Measurements from ENCODE around the gene NUDT8. TPM values are rescaled to one million over a fixed set of nuclear protein-coding genes. Genes with fewer than 3 reads are reported as not detected.
A peak's percentile ranks its signal among the peaks of the same experiment; 100 is the strongest.
"Not testable (repeated sequence)": the region's sequence is repeated elsewhere in the genome, so short reads cannot be mapped to it uniquely, and the experiment has no call there.

The NUDT8 gene
- total RNA-seq, 6 experiments from 2014 or later = 2.0 to 3.0 (median 2.6) TPM

DNA sequence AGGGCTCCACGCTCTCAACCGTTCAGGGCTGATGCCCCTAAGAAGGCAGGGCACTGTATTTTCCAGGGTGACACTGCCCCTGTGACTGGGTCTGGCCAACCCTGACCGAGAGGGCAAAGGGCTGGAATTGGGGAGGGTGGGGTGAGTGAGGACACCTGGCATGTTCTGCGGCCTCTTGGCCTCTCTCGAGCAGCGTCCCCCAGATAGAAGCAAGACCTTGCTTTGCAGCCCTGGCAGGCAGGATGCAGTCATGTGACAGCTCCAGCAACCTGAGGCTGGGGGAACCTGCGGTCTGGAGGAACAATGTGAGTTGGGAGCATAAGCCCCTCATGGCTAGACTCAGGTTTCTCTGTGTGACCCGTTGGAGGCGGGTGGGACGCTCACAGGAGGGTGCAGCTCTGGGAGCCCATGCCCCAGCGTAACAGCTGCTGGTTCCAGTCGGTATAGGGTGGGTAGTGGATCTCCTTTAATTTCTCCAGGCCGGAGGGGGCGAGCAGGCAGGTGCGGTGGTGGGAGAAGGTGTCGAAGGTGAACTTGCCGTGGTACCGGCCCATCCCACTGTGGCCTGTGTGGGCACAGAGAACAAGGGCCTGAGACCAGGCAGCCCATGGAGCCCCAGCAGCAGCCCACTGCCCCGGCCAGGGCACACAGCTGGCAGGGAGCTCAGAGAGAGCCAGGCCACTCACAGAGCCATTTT, 33.2 kb upstream of the NUDT8 start:
- no peak overlapping the region for H3K4me3 Mint-ChIP-seq
- no peak for DNase-seq

DNA sequence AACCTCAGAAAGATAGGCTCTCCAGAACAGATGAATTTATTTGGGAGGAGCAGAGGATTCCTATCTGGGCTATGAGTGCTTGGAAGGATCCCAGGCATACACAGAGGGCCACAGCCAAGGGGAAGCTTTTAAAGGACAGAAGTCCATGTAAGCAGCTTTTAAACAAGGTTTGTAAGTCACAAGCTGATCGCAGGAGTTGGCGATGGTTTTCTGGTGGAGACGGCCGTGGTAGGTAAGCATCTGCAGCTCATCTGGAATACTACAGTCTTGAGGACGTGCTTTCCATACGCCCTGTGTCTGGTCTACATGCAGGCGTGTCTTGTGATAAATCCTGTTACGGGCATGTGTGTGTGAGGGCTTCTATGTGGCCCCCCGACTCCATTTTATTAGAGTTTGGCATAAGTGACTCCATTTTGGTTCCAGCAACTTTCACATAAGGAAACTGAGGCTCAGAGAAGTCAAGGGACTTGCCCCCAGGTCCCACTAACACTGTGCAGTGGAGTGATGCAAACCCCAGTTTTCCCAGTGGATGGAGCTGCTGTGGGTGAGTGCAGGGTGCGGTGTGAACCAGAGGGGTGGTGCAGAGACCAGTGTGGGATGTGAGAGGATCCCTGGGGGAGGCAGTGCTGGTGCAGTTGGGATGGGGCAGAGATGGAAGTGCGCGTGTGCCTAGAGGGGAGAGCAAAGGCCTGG, 32.6 kb upstream of the NUDT8 start:
- TF ChIP-seq, protein P1, sequence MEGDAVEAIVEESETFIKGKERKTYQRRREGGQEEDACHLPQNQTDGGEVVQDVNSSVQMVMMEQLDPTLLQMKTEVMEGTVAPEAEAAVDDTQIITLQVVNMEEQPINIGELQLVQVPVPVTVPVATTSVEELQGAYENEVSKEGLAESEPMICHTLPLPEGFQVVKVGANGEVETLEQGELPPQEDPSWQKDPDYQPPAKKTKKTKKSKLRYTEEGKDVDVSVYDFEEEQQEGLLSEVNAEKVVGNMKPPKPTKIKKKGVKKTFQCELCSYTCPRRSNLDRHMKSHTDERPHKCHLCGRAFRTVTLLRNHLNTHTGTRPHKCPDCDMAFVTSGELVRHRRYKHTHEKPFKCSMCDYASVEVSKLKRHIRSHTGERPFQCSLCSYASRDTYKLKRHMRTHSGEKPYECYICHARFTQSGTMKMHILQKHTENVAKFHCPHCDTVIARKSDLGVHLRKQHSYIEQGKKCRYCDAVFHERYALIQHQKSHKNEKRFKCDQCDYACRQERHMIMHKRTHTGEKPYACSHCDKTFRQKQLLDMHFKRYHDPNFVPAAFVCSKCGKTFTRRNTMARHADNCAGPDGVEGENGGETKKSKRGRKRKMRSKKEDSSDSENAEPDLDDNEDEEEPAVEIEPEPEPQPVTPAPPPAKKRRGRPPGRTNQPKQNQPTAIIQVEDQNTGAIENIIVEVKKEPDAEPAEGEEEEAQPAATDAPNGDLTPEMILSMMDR (IDR thresholded peaks at IDR 0.05) = no peak
- Mint-ChIP-seq H3K9me3 (no peaks in the 10 kb centered on the region), H3K27ac (no peak overlapping the region), H3K36me3 (ENCODE audit: low read depth) (no peaks in the 10 kb centered on the region), H3K27me3 (ENCODE audit: insufficient read depth) (peaks cover 22% of the 10 kb centered on the region), H3K4me1 (ENCODE audit: low read depth) (no peaks in the 10 kb centered on the region), H3K4me3 (no peak overlapping the region)
- DNase-seq = no peak

More for the DNA sequence above, 33.2 kb upstream of the NUDT8 start:
- Mint-ChIP-seq H3K27me3 (ENCODE audit: insufficient read depth) (peaks cover 22% of the 10 kb centered on the region), H3K4me1 (ENCODE audit: low read depth) (no peaks in the 10 kb centered on the region), H3K27ac (no peak overlapping the region), H3K36me3 (ENCODE audit: low read depth) (no peaks in the 10 kb centered on the region), H3K9me3 (no peaks in the 10 kb centered on the region)
- TF ChIP-seq, protein P1 (IDR thresholded peaks at IDR 0.05) = no peak

DNA sequence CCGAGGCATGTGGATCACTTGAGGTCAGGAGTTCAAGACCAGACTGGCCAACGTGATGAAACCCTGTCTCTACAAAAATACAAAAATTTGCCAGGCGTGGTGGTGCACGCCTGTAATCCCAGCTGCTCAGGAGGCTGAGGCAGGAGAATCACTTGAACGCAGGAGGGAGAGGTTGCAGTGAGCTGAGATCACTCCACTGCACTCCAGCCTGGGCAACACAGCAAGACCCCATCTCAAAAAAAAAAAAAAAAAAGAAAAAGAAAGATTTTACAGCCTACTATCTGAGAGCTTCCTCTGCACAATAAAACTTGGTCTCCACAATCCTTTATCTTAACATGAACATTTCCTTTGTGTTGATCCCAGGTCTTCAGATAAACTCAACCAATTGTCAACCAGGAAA, 31.0 kb upstream of the NUDT8 start:
- H3K4me3 Mint-ChIP-seq; H3K4me1 Mint-ChIP-seq (ENCODE audit: low read depth); H3K27ac Mint-ChIP-seq; DNase-seq; H3K36me3 Mint-ChIP-seq (ENCODE audit: low read depth): not testable (repeated sequence)
- Mint-ChIP-seq H3K9me3 (peaks cover 10% of the 10 kb centered on the region), H3K27me3 (ENCODE audit: insufficient read depth) (peaks cover 22% of the 10 kb centered on the region)

DNA sequence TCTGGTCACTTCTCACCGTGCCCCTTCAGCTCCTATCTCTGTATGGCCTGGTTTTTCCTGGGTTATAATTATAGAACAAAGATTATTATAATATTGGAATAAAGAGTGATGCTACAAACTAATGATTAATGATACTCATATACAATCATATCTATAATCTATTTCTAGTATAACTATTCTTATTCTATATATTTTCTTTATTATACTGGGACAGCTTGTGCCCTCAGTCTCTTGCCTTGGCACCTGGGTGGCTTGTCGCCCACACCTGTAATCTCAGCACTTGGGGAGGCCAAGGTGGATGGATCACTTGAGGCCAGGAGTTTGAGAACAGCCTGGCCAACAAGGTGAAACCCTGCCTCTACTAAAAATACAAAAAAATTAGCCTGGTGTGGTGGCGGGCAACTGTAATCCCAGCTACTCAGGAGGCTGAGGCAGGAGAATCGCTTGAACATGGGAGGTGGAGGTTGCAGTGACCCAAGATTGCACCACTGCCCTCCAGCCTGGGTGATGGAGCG, 30.0 kb upstream of the NUDT8 start:
- not testable (repeated sequence) for H3K4me1 Mint-ChIP-seq (ENCODE audit: low read depth)

DNA sequence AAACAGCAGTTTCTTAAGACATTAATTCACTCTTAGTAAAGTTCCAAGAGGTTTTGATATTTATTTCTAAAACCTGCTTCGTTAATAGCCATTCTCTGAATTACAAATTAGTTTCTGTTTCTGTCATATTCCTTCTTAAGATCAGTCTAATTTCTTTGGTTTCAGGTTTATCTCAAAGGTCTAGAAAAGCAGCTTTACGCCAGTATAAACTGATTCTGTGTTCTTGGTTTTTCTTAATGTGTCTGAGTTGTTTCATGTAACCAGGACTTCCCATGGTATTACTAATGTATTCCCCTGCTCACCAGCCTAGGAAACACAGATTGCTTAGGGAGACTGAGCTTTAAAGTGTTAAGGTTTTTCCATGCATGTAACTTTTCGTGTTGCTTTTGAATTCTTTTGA, 27.6 kb upstream of the NUDT8 start:
- Mint-ChIP-seq H3K4me1 (ENCODE audit: low read depth) (no peaks in the 10 kb centered on the region; the same call in 1 of the 2 replicates), H3K9me3 (peaks cover 13% of the 10 kb centered on the region), H3K4me3 (no peak overlapping the region)

More for the DNA sequence above, 30.0 kb upstream of the NUDT8 start:
- Mint-ChIP-seq H3K27me3 (ENCODE audit: insufficient read depth) (peaks cover 22% of the 10 kb centered on the region), H3K9me3 (peaks cover 13% of the 10 kb centered on the region)
- not testable (repeated sequence) for DNase-seq; H3K4me3 Mint-ChIP-seq; H3K36me3 Mint-ChIP-seq (ENCODE audit: low read depth); H3K27ac Mint-ChIP-seq
- TF ChIP-seq, protein P1 (IDR thresholded peaks at IDR 0.05) = peak; percentile 64

More for the DNA sequence above, 27.6 kb upstream of the NUDT8 start:
- no peak overlapping the region for H3K27ac Mint-ChIP-seq
- TF ChIP-seq, protein P1 (IDR thresholded peaks at IDR 0.05) = no peak
- H3K36me3 Mint-ChIP-seq (ENCODE audit: low read depth) = no peaks in the 10 kb centered on the region
- H3K27me3 Mint-ChIP-seq (ENCODE audit: insufficient read depth) = peaks cover 14% of the 10 kb centered on the region
- DNase-seq = no peak

All from HFFc6 (cell line).